Measurements from ENCODE around the gene TMEFF2.

GRCh38 chr2:192218970-192219369 is 24.2 kb upstream of the TMEFF2 start:
- TF ChIP-seq CTCF (conservative IDR thresholded peaks at IDR 0.05; ENCODE audit: low read length) (no peak), EZH2phosphoT487 (IDR thresholded peaks at IDR 0.05; ENCODE audit: borderline replicate concordance, low read depth, low read length) (no peak)
